ENCODE results near the gene LRMDA. TPM values are rescaled to one million over a fixed set of nuclear protein-coding genes. Genes with fewer than 3 reads are reported as not detected.

LRMDA gene
- total RNA-seq, 1 experiment from 2014 or later: not detected

DNA sequence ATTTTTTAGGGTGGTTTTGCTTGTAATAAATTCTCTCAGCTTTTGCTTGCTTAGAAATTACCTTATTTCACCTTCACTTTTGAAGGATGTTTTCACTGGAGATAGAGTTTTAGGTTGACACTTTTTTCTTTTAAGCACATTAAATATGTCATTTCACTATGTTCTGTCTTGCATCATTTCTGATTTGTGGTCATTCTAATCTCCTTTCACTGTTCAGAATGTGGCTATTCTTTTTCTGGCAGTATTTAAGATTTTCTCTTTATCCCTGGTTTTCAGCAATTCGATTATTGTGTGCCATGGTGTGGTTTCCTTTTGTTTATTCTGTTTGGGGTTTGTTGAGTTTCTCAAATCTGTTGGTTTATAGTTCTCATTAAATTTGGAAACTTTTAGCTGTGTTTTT lies 1140.6 kb downstream of the LRMDA start:
- Histone ChIP-seq H3K27ac (ENCODE audit: low read depth, low read length, poor library complexity, severe bottlenecking) (no peak overlapping the region), H3K9me3 (ENCODE audit: low read depth, low read length, poor library complexity, severe bottlenecking) (no peaks in the 10 kb centered on the region), H3K4me1 (ENCODE audit: insufficient read depth, low read length, poor library complexity, severe bottlenecking) (no peaks in the 10 kb centered on the region), H3K36me3 (ENCODE audit: insufficient read depth, low read length, poor library complexity, severe bottlenecking) (no peaks in the 10 kb centered on the region), H3K4me3 (ENCODE audit: low read depth, low read length, poor library complexity, severe bottlenecking) (no peak overlapping the region), H3K27me3 (replicated peaks; ENCODE audit: insufficient read depth, low read depth, low read length, poor library complexity) (no peaks in the 10 kb centered on the region)
- TF ChIP-seq, protein P1, sequence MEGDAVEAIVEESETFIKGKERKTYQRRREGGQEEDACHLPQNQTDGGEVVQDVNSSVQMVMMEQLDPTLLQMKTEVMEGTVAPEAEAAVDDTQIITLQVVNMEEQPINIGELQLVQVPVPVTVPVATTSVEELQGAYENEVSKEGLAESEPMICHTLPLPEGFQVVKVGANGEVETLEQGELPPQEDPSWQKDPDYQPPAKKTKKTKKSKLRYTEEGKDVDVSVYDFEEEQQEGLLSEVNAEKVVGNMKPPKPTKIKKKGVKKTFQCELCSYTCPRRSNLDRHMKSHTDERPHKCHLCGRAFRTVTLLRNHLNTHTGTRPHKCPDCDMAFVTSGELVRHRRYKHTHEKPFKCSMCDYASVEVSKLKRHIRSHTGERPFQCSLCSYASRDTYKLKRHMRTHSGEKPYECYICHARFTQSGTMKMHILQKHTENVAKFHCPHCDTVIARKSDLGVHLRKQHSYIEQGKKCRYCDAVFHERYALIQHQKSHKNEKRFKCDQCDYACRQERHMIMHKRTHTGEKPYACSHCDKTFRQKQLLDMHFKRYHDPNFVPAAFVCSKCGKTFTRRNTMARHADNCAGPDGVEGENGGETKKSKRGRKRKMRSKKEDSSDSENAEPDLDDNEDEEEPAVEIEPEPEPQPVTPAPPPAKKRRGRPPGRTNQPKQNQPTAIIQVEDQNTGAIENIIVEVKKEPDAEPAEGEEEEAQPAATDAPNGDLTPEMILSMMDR (conservative IDR thresholded peaks at IDR 0.05; ENCODE audit: low read depth, low read length): no peak
- TF ChIP-seq EZH2 (IDR thresholded peaks at IDR 0.05; ENCODE audit: borderline replicate concordance, low read depth, low read length, poor library complexity, severe bottlenecking): no peak
- intact Hi-C loops (cut with micrococcal nuclease; ENCODE audit: unreplicated experiment): no loop called here
- BruUV-seq (replicated peaks): no TSS peak
- ChIA-PET CTCF (no interaction called here), POLR2A (ENCODE audit: low non-redundant PET) (no interaction called here)
- no peak for DNase-seq (ENCODE audit: low spot score)

DNA sequence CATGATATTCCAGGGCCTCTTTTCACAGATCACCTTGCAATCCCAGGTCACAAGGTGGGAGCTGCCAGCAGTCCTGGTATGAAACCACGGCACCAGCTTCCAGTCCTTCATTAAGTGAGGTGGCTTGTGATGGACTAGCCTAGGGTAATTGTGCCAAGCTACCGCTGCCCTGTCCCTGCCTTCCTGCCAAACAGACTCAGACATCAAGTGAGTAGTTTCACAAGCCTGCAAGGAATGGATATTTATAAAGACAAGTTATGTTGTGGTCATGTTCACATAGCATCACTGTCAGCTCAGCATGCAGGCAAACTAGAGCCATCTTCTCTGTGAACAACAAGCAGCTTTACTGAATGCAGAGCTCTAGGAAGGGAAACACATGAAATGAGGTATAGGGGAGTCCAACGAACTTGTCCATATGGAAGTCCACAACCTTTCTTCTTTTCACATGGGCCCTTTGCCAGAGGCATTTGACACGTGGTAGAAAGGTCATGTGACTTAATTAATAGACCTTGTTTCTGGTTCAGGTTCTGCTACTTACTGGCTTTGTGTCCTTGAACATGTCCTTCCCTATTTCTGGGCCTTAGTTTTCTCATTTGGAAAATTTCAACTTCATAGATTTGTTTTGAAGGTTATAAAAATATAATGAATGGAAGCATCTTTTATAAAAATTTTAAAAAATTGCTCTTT lies 1145.0 kb downstream of the LRMDA start:
- ChIA-PET CTCF (no interaction called here), POLR2A (ENCODE audit: low non-redundant PET) (no interaction called here)
- H3K36me3 ChIP-seq (ENCODE audit: insufficient read depth, low read length, poor library complexity, severe bottlenecking): no peaks in the 10 kb centered on the region
- no peaks in the 10 kb centered on the region for H3K27me3 ChIP-seq (replicated peaks; ENCODE audit: insufficient read depth, low read depth, low read length, poor library complexity)
- no peak for DNase-seq (ENCODE audit: low spot score)
- no peak for TF ChIP-seq EZH2 (IDR thresholded peaks at IDR 0.05; ENCODE audit: borderline replicate concordance, low read depth, low read length, poor library complexity, severe bottlenecking)
- TF ChIP-seq, protein P1 (conservative IDR thresholded peaks at IDR 0.05; ENCODE audit: low read depth, low read length): no peak
- intact Hi-C loops (cut with micrococcal nuclease; ENCODE audit: unreplicated experiment): no loop called here
- BruUV-seq (replicated peaks): no TSS peak
- H3K27ac ChIP-seq (ENCODE audit: low read depth, low read length, poor library complexity, severe bottlenecking): no peak overlapping the region
- H3K9me3 ChIP-seq (ENCODE audit: low read depth, low read length, poor library complexity, severe bottlenecking): no peaks in the 10 kb centered on the region
- H3K4me3 ChIP-seq (ENCODE audit: low read depth, low read length, poor library complexity, severe bottlenecking): no peak overlapping the region
- no peaks in the 10 kb centered on the region for H3K4me1 ChIP-seq (ENCODE audit: insufficient read depth, low read length, poor library complexity, severe bottlenecking)

DNA sequence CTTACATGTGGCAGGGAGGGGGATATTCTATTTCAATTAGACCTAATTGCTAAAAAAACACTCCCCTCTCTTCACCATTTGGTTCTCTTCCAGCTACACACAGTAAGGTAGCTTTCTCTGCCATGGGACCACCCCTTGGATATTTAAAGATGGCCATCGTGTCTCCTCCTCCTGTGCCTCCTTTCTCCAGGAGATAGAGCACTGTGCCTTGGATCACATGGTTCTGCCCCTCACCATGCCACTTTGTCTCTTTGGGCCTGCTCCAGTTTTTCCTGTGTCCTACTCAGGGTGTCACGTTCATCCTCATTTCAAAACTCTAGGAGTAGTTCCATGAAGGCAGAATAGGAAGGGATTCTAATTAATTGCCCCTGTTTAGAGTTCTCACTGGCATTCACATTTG lies 1146.0 kb downstream of the LRMDA start:
- Histone ChIP-seq H3K27me3 (replicated peaks; ENCODE audit: insufficient read depth, low read depth, low read length, poor library complexity) (no peaks in the 10 kb centered on the region), H3K9me3 (ENCODE audit: low read depth, low read length, poor library complexity, severe bottlenecking) (no peaks in the 10 kb centered on the region), H3K4me1 (ENCODE audit: insufficient read depth, low read length, poor library complexity, severe bottlenecking) (no peaks in the 10 kb centered on the region), H3K36me3 (ENCODE audit: insufficient read depth, low read length, poor library complexity, severe bottlenecking) (no peaks in the 10 kb centered on the region), H3K4me3 (ENCODE audit: low read depth, low read length, poor library complexity, severe bottlenecking) (no peak overlapping the region), H3K27ac (ENCODE audit: low read depth, low read length, poor library complexity, severe bottlenecking) (no peak overlapping the region)
- intact Hi-C loops (cut with micrococcal nuclease; ENCODE audit: unreplicated experiment): no loop called here
- ChIA-PET CTCF (no interaction called here), POLR2A (ENCODE audit: low non-redundant PET) (no interaction called here)
- no peak for DNase-seq (ENCODE audit: low spot score)
- TF ChIP-seq, protein P1 (conservative IDR thresholded peaks at IDR 0.05; ENCODE audit: low read depth, low read length): no peak
- TF ChIP-seq EZH2 (IDR thresholded peaks at IDR 0.05; ENCODE audit: borderline replicate concordance, low read depth, low read length, poor library complexity, severe bottlenecking): no peak
- no TSS peak for BruUV-seq (replicated peaks)
